Measurements from ENCODE around the gene SNN. TPM values are rescaled to one million over a fixed set of nuclear protein-coding genes. Genes with fewer than 3 reads are reported as not detected.
A peak's percentile ranks its signal among the peaks of the same experiment; 100 is the strongest.

Gene SNN
- total RNA-seq, 1 donor from 2014 or later, result 14.6 TPM

DNA sequence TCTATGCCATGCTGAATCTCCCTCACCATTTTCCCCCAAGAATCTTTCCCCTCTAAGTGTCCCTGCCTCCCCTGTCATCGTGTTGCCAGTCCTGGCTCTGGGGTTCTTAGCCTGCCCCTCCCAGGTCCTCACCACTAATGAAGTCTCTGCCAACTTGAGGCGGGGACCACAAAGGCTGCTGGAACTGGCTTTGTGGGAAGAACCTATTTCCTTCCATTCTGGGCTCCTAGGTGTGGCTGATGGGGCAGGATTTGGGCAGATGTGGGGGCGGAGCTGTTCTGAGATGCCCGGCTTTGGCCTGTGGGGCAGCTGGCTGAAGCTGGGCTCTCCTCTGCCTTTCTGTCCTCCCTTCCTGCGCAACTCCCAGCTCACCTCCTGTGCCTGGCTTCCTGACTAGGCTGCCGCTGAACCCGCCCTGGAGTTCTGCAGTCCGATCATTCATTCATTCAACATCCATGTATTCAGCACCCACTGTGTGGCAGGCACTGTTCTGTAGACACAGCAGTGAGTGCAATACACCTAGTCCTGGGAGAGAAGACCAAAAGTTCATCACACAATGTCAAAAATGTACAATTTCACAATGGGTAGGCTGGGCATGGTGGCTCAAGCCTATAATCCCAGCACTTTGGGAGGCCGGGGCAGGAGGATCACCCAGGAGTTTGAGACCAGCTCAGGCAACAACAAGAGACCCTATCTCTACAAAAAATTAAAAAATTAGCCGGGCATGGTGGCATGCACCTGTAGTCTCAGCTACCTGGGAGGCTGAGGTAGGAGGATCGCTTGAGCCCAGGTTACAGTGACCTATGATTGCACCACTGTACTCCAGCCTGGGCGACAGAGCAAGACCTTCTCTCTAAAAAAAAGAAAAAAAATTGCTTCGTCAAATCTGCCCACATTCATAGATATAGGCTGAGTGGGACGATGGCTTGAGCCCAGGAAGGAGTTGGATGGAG lies 1.9 kb upstream of the SNN start:
- no peaks in the 10 kb centered on the region for H3K9me3 ChIP-seq (ENCODE audit: control insufficient read depth in 3 of 3, low read length in 3 of 3)
- no peak overlapping the region for H3K4me3 ChIP-seq (ENCODE audit: low read length in 3 of 3)
- H3K27ac ChIP-seq (ENCODE audit: low read depth, low read length), result peak overlapping the region; percentile 83
- no peak overlapping the region for H3K9ac ChIP-seq (ENCODE audit: low read depth in 1 of 3, low read length in 3 of 3)
- H3K27me3 ChIP-seq (ENCODE audit: control insufficient read depth in 3 of 3, insufficient read depth in 3 of 3, low read length in 3 of 3), result no peaks in the 10 kb centered on the region
- H3K36me3 ChIP-seq (ENCODE audit: control insufficient read depth in 3 of 3, insufficient read depth in 3 of 3, low read length in 3 of 3), result no peaks in the 10 kb centered on the region
- peaks cover 27 to 30% (median 28%) of the 10 kb centered on the region in 3 donors for H3K4me1 ChIP-seq (ENCODE audit: control insufficient read depth in 3 of 3, insufficient read depth in 3 of 3, low read length in 3 of 3)

DNA sequence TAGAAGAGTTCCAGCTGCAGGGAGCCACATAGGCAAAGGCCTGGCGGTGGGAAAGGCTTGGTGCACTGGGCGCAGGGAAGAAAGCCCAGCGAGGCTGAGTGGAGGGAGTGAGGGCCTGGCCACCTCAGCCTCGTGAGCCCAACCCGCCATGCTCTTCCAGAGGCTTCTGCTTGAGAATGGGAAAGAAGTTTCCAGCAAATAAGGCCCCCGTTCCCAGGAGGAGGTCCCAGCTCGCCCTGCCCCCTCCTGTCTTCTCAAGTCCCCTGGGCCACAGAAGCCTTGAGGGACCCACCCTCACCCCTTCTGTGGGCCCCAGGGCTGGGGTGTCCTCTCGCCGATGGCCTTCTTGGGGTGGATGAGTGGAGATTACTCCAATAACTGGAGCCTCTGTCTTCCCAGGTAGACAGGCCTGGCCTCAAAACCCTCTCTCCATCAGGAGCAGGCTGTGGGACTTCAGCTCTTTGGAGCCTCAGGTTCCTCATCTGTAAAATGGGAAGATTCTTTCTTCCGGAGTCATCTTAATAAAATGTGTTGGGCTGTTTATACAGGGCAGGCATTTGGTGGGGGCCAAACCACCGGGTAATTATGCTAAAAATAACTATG lies 933 bp upstream of the SNN start:
- no peaks in the 10 kb centered on the region for H3K36me3 ChIP-seq (ENCODE audit: control insufficient read depth in 3 of 3, insufficient read depth in 3 of 3, low read length in 3 of 3)
- H3K9ac ChIP-seq (ENCODE audit: low read depth in 1 of 3, low read length in 3 of 3), result peak overlapping the region in 2 of 3 donors; percentile 73 to 77
- no peaks in the 10 kb centered on the region for H3K9me3 ChIP-seq (ENCODE audit: control insufficient read depth in 3 of 3, low read length in 3 of 3)
- H3K4me3 ChIP-seq (ENCODE audit: low read length in 3 of 3), result peak overlapping the region in 1 of 3 donors; percentile 72
- peaks cover 36 to 40% (median 38%) of the 10 kb centered on the region in 3 donors for H3K4me1 ChIP-seq (ENCODE audit: control insufficient read depth in 3 of 3, insufficient read depth in 3 of 3, low read length in 3 of 3)
- peak overlapping the region; percentile 83 for H3K27ac ChIP-seq (ENCODE audit: low read depth, low read length)
- no peaks in the 10 kb centered on the region for H3K27me3 ChIP-seq (ENCODE audit: control insufficient read depth in 3 of 3, insufficient read depth in 3 of 3, low read length in 3 of 3)

DNA sequence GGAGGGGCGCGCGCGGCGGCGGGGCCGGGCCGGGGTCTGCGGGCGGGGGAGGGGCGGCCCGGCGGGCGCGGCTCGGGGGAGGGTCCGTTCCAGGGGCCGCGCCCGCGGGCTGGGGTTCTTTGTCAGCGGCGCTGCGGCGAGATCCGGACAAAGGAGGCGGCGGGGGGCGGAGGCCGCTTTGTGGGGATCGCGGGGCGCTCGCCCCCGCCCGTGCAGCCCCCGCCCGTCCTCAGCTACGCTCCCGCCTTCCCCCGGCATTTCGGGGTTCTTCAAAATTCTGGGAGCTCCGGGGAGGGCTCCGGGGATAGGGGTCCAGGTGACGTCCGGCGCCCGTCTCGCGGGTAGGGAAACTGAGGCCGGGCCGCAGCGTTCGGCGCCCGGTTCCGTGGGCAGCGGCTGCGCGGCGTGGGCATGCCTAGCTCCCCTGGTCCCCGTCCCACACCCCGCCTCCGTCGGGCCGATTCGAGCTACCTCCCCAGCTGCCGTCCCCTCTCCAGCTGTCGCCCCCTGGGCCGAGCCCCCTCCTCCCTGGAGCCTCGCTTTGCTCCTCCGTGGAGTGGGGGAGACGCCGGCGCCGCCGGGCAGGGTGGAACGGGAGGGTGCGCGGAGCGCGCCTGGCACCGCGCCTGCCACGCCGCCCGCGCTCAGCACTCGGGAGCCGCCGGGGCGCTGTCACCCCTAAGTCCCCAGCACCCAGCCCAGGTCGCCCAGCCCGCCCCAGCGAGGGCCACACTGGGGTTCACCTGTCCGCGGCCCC lies 546 bp downstream of the SNN start:
- Histone ChIP-seq H3K36me3 (ENCODE audit: control insufficient read depth in 3 of 3, insufficient read depth in 3 of 3, low read length in 3 of 3) (no peaks in the 10 kb centered on the region), H3K4me3 (ENCODE audit: low read length in 3 of 3) (peak overlapping the region; percentile 77 to 85 (median 85)), H3K9ac (ENCODE audit: low read depth in 1 of 3, low read length in 3 of 3) (peak overlapping the region; percentile 76 to 92 (median 90)), H3K27ac (ENCODE audit: low read depth, low read length) (peak overlapping the region; percentile 93), H3K27me3 (ENCODE audit: control insufficient read depth in 3 of 3, insufficient read depth in 3 of 3, low read length in 3 of 3) (no peaks in the 10 kb centered on the region), H3K9me3 (ENCODE audit: control insufficient read depth in 3 of 3, low read length in 3 of 3) (no peaks in the 10 kb centered on the region), H3K4me1 (ENCODE audit: control insufficient read depth in 3 of 3, insufficient read depth in 3 of 3, low read length in 3 of 3) (peaks cover 51 to 54% (median 52%) of the 10 kb centered on the region in 3 donors)

DNA sequence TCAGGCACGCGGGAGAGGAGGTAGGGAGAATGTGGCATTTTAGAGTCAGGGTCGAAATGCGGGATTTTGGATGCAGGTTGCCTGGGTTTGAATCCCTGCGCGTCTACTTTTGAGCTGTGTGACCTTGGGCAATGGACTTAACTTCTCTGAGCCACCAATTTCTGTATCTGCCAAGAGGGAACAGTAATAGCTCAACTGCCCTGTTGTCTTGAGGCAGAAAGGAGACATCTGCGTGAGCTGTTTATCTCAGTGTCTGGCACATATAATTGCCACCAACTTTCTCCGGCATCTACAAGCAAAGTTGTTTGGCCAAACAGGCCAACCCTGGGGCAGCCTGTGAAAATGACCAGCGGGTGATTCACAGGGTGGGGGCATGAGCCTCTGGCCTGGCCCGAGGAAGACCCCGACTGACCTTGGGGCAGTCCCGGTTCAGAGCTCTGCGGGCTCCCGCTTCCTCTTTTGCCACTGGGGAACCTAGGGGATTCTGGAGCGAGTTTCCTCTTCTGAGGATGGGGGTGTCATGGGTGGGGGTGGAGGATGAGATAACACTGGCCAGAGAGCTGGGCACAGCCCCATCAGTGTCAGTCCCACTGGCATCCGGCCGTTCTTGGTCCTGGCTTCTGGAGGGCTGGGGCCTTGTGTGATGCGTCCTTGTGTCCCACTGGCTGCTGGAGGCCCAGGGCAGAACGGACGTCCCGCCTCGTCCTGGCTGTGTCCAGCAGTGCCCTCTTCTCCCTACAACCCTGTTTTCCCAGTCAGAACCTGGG lies 1.3 kb downstream of the SNN start:
- Histone ChIP-seq H3K9me3 (ENCODE audit: control insufficient read depth in 3 of 3, low read length in 3 of 3) (no peaks in the 10 kb centered on the region), H3K4me3 (ENCODE audit: low read length in 3 of 3) (peak overlapping the region; percentile 77 to 85 (median 85)), H3K27me3 (ENCODE audit: control insufficient read depth in 3 of 3, insufficient read depth in 3 of 3, low read length in 3 of 3) (no peaks in the 10 kb centered on the region), H3K4me1 (ENCODE audit: control insufficient read depth in 3 of 3, insufficient read depth in 3 of 3, low read length in 3 of 3) (peaks cover 59 to 62% (median 60%) of the 10 kb centered on the region in 3 donors), H3K36me3 (ENCODE audit: control insufficient read depth in 3 of 3, insufficient read depth in 3 of 3, low read length in 3 of 3) (no peaks in the 10 kb centered on the region), H3K27ac (ENCODE audit: low read depth, low read length) (peak overlapping the region; percentile 93), H3K9ac (ENCODE audit: low read depth in 1 of 3, low read length in 3 of 3) (peak overlapping the region; percentile 76 to 92 (median 90))

DNA sequence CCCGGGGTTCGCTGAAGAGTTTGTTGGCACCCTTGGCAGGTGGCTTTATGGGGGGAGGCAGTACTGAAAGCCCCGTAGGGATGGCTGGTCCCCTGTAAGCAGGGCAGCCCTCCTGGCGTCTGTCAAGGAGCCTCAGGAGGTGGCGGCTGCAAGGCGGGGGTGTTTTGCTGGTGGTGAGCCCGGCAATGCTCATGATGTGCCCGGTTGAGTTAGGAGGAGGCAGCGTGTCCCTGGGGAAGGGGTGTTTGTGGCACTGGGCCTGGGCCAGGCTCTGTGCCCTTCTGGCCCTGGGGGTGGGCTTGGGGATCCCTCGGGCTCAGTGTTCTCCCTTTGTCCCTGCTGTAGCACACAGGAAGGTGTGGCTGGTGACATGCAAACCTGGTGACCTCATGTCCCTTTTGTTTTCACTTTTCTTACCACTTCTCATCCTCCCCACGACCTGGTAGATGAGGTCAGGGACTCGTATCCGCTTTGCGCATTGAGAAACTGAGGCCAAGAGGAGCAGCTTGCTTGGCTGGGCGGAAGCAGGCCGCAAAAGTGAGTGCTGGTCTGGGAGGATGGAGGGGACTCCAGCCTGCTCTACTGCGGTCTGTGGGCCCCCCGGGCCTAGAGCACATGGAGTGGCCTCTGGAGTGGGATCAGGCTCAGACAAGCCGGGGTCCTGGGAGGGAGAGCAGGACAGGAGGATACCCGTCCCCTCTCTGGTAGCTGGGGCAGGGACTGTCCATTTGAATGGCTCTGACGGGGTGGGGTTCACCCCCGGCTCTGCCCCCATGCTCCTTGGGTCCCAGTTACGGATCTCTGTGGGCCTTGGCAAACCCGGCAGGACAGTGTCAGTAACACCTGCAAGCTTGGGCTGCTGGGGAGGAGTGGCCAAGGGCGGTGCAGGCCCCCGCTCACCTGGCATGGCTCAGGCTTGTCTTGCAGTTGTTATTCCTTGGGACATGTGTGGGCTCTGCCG lies 2.2 kb downstream of the SNN start:
- peaks cover 68 to 71% (median 69%) of the 10 kb centered on the region in 3 donors for H3K4me1 ChIP-seq (ENCODE audit: control insufficient read depth in 3 of 3, insufficient read depth in 3 of 3, low read length in 3 of 3)
- H3K36me3 ChIP-seq (ENCODE audit: control insufficient read depth in 3 of 3, insufficient read depth in 3 of 3, low read length in 3 of 3), result no peaks in the 10 kb centered on the region
- peak overlapping the region in 2 of 3 donors; percentile 85 for H3K4me3 ChIP-seq (ENCODE audit: low read length in 3 of 3)
- no peaks in the 10 kb centered on the region for H3K9me3 ChIP-seq (ENCODE audit: control insufficient read depth in 3 of 3, low read length in 3 of 3)
- peak overlapping the region; percentile 93 for H3K27ac ChIP-seq (ENCODE audit: low read depth, low read length)
- no peaks in the 10 kb centered on the region for H3K27me3 ChIP-seq (ENCODE audit: control insufficient read depth in 3 of 3, insufficient read depth in 3 of 3, low read length in 3 of 3)
- H3K9ac ChIP-seq (ENCODE audit: low read depth in 1 of 3, low read length in 3 of 3), result peak overlapping the region; percentile 65 to 92 (median 90)

DNA sequence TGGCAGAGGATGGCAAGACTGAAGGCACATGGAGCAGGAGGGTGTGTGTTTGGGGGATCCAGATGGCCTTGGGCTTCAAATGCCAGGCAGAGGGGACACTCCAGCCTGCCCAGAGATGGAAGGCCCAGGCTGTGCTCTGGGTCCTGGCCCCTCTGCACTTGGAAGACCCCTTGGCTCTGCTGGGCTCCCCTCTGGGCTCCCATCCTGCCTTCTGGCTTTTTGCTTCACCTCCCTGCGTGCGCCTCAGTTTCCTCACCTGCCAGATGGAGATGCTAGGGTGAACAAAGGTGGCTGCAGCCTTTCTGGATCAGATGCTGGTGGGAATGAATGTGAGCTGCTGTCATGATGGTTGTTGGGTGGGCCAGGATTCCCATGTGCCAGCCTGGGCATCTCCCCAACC lies 3.0 kb downstream of the SNN start:
- peak overlapping the region in 2 of 3 donors; percentile 13 to 19 for H3K4me3 ChIP-seq (ENCODE audit: low read length in 3 of 3)
- H3K27ac ChIP-seq (ENCODE audit: low read depth, low read length), result peak overlapping the region; percentile 93
- peaks cover 76 to 79% (median 77%) of the 10 kb centered on the region in 3 donors for H3K4me1 ChIP-seq (ENCODE audit: control insufficient read depth in 3 of 3, insufficient read depth in 3 of 3, low read length in 3 of 3)
- H3K27me3 ChIP-seq (ENCODE audit: control insufficient read depth in 3 of 3, insufficient read depth in 3 of 3, low read length in 3 of 3), result no peaks in the 10 kb centered on the region
- H3K9me3 ChIP-seq (ENCODE audit: control insufficient read depth in 3 of 3, low read length in 3 of 3), result no peaks in the 10 kb centered on the region
- H3K36me3 ChIP-seq (ENCODE audit: control insufficient read depth in 3 of 3, insufficient read depth in 3 of 3, low read length in 3 of 3), result peaks cover 4 to 5% (median 5%) of the 10 kb centered on the region in 3 donors
- H3K9ac ChIP-seq (ENCODE audit: low read depth in 1 of 3, low read length in 3 of 3), result peak overlapping the region; percentile 33 to 92 (median 53)

DNA sequence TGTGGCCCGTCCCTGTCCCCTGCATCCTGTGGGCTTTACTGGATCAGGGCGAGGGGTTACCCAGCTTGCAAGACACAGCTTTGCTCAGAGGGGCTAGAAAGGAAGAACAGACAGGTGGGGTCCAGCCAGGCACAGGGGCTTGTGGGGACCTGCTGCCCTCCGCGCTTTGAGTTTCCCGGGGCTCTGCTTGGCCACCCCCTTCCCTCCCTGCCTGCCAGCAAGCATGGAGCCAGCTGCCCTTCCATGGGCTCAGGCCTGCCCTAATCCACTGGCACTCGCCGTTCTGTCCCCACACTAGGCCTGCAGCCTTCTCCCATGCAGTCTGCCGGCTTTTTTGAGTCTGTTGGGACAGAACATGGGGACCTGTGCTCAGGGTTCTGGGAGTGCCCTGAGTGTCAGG lies 3.4 kb downstream of the SNN start:
- H3K27me3 ChIP-seq (ENCODE audit: control insufficient read depth in 3 of 3, insufficient read depth in 3 of 3, low read length in 3 of 3), result no peaks in the 10 kb centered on the region
- peak overlapping the region; percentile 93 for H3K27ac ChIP-seq (ENCODE audit: low read depth, low read length)
- H3K9me3 ChIP-seq (ENCODE audit: control insufficient read depth in 3 of 3, low read length in 3 of 3), result no peaks in the 10 kb centered on the region
- H3K4me1 ChIP-seq (ENCODE audit: control insufficient read depth in 3 of 3, insufficient read depth in 3 of 3, low read length in 3 of 3), result peaks cover 80 to 83% (median 80%) of the 10 kb centered on the region in 3 donors
- H3K4me3 ChIP-seq (ENCODE audit: low read length in 3 of 3), result peak overlapping the region in 2 of 3 donors; percentile 13 to 19
- H3K9ac ChIP-seq (ENCODE audit: low read depth in 1 of 3, low read length in 3 of 3), result peak overlapping the region in 2 of 3 donors; percentile 53 to 92
- peaks cover 8 to 9% (median 9%) of the 10 kb centered on the region in 3 donors for H3K36me3 ChIP-seq (ENCODE audit: control insufficient read depth in 3 of 3, insufficient read depth in 3 of 3, low read length in 3 of 3)

DNA sequence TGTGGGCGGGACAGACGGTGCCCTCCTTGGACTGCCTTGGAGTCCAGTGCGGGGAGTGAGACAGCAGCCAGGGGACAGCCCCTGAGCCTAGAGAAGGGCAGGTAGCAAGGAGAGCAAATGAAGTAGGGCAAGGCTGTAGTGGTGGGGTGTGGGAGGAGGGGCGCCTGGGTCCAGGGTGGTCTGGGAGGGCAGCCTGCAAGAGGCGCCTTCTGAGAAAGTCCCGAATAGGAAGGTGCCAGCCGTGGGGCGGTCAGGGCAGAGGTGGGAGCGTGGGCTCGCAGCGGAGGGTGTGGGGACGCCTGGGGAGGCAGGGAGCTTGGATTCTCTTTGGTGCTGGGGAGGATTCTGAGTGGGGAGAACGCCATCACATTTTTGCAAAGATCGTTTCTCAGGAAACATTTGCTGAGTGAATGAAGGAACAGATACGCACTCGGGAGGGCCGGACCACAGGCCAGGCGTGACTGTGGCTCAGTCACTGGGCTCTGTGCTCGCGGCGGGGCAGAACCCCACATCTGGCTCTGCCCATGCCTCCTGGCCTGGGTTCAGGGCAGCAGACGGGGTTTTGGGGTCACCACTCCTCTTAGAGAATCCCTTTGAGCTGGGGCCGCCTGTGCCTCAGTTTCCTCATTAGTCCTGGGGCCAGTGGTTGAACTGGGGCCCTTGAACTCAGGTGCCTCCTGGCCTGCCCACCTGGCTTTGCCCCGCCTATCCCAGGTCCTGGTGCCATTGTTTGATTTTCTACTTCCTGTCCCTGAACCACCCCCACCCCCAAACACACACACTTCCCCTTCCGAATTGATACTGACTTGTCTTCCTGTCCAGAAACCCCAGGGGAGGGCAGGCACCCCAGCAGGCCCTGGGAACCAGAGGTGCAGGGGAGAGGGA lies 4.2 kb downstream of the SNN start:
- peaks cover 84 to 91% (median 88%) of the 10 kb centered on the region in 3 donors for H3K4me1 ChIP-seq (ENCODE audit: control insufficient read depth in 3 of 3, insufficient read depth in 3 of 3, low read length in 3 of 3)
- peaks cover 9 to 16% (median 13%) of the 10 kb centered on the region in 3 donors for H3K36me3 ChIP-seq (ENCODE audit: control insufficient read depth in 3 of 3, insufficient read depth in 3 of 3, low read length in 3 of 3)
- peak overlapping the region; percentile 93 for H3K27ac ChIP-seq (ENCODE audit: low read depth, low read length)
- H3K9me3 ChIP-seq (ENCODE audit: control insufficient read depth in 3 of 3, low read length in 3 of 3), result no peaks in the 10 kb centered on the region
- no peaks in the 10 kb centered on the region for H3K27me3 ChIP-seq (ENCODE audit: control insufficient read depth in 3 of 3, insufficient read depth in 3 of 3, low read length in 3 of 3)
- H3K9ac ChIP-seq (ENCODE audit: low read depth in 1 of 3, low read length in 3 of 3), result peak overlapping the region; percentile 20 to 92 (median 53)
- H3K4me3 ChIP-seq (ENCODE audit: low read length in 3 of 3), result peak overlapping the region in 2 of 3 donors; percentile 51 to 52

Data from skeletal muscle tissue (tissue), 4 donors.